Dedifferentiated amniotic fluid mesenchymal stem cell (primary cell): ENCODE data around the gene OSM.

Source experiments
- DNase-seq: peaks from one replicate; pipeline ENCODE4 v3.0.0-alpha.2; 2016; ENCODE audit errors: extremely low spot score

Gene OSM

DNA sequence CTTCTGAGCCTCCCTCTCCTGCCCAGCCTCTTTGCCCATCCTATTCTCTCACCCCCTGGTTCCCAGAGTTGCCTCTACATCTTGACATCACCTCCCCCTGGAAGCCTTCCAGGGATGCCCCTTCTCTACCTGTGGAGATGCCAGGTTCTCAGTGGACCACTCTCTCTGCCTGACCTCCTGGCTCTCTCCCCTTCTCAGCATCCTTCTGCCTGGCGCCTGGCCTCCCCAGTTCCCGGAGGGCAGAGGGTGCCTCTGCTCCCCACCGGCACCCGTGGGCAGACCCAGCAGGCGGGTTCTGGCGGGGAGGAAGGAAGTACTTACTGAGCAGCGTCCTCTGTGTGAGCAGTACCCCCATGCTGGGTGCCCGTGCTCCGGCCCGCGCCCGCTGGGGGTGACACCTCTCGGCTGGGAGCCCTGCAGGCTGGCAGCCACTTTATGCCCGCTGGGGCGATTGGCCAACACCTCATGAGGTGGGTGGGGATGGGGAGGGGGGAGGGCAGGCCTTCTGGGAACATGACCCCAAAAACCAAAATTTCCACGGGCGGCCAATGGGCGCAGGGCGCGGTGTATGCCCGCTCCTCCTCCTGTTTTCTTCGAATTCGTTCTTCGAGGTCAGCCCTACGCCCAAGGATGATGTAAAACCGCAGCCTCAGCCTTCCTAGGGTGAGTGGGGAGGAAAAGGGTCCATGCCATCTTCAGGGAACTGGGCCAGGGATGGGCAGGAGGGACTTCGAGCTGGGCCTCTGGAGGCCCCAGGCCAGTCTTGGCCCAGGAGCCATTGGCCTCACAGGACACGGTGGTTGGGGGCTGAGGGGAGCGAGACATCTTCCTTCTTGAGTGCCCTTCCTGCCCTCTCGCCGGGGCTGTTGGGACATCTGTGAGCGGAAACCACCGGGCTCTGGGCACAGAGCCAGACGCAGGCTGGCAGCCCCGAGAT is at the start of gene OSM:
TSS of gene OSM (minus strand) at position 407 of the 937 bp plus-strand sequence. CDS start at position 355, 52 bp downstream.
- DNase-seq, result no peak

DNA sequence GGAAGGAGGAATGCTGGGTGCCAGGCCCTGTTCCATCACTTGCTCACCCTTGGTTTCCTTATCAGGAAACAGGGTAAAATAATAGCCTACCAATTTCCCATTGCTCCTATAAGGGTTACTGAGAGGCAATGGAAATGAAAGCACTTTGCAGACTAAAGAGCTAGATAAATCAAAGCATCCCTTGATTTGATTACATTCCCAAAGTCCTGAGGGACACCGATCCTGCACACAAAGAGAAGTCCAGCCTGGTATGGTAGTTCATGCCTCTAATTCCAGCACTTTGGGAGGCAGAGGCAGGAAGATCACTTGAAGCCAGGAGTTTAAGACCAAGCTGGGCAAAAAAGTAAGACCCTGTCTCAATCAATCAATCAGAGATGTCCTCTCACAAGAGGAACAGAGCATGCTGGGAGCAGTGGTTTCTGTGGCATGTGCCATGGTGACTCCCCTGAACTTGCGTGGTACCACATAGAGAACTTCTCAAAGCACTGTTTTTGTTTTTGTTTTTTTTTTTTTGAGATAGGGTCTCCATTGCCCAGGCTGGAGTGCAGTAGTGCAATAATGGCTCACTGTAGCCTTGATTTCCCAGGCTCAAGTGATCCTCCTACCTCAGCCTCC is 49.4 kb upstream of the OSM start:
- no peak for DNase-seq

DNA sequence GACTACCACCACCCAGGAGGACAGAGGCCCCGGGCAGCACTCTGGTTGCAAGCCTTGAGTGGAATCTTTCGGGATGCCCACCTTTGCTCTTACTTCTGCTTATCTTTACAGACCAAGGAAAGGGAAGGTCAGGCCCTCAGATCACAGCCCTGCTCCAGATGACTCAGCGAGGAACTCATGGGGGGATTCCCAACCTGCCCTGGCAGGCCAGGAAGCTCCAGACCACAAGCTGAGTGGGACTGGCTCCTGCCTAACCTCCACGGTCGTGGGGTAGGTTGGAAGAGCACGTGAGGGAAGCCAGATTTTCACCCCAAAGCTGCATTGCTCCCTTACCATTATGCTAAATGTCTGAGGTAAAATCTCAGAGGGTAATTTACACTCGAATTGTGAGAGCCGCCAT is 48.3 kb upstream of the OSM start:
- DNase-seq, result no peak

DNA sequence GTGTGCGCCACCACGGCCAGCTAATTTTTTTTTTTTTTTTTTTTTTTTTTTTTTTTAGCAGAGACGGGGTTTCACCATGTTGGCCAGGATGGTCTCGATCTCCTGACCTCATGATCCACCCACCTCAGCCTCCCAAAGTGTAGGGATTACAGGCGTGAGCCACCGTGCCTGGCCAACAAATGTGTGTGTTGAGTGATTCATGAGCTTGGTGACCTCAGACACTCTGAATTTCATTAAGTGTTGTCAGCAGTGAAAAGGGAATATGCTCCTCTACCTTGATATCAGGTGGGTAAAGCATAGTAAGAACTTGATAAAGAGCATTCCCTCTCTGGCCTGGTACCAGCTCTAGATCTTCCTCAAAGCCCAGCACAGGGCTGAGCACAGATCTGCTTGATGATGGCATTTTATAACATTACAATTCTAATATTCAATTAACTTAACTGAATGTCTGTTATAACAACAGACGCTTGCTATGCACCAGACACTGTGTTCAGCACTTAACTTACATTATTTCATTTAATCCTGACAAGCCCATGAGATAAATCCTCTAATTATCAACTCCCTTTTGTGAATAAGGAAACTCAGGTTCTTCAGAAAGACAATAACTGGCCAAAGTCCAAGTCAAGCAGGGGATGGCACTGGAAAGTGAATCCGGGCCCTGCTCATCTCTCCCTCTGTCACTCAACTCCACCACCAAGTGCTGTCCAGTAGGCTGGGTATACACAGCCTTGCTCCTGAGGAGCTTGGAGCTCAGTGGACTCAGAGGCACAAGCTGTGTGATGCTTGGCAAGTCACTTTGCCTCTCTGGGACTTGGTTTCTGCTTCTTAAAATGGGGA is 47.1 kb upstream of the OSM start:
- no peak for DNase-seq

DNA sequence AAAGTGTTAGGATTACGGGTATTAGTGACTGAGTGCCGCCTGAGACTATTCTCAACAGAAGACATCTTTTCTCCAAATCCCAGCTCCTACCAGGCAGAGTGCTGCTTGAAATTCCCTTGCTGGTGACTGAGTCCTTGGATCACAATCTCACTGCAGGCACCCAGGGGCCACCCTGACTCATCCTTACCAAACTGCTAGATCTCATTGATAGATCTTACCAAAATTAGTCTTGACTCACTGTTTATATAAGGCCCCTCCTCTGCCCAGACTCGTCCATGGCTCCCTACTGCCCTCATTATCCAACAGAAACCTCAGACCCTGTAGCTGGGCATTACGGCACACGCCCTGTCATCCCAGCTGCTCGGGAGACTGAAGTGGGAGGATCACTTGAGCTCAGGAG is 45.4 kb upstream of the OSM start:
- peak; percentile 61 for DNase-seq

DNA sequence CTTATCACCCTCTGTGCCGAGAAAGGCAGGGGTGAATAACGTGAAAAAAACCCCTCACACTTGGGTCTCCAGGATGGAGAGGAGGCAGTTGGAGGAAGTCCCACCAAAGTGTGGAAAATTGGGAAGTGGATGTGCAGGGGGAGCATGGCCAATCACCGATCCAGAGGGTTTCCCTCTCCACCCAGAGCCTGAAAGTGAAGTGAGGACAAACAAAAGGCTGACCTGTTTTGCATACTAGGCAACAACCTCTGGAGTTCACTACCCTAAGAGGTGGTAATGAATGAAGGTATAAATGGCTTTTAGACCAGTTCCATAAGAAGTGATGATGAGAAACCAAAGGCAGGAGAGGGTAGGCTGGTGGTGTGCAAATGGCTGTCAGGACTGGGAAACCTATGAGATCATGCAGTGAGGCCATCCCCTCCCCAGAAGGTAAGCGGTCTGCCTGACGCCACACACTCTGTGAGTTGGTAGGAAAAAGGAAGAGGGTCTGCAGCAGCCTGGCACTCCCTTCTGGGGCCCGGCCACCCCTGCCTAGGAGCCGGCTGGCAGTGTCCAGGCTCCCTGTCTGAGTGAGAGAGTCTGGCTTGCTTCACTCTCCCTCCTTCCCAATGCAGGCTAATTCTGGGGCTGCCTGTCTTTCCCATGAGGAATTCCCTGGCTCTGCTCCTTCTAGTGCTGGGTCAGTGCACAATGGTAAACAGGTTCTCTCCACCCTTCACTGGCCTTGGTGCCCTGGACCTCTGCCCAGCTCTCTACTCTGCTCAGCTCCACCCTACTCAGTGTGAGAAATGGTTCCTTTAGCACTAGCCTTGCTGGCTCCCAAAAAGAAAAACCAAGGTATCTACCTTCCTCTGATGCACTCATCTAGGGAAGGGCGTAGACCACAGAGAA is 44.5 kb upstream of the OSM start:
- peak; percentile 71 for DNase-seq

DNA sequence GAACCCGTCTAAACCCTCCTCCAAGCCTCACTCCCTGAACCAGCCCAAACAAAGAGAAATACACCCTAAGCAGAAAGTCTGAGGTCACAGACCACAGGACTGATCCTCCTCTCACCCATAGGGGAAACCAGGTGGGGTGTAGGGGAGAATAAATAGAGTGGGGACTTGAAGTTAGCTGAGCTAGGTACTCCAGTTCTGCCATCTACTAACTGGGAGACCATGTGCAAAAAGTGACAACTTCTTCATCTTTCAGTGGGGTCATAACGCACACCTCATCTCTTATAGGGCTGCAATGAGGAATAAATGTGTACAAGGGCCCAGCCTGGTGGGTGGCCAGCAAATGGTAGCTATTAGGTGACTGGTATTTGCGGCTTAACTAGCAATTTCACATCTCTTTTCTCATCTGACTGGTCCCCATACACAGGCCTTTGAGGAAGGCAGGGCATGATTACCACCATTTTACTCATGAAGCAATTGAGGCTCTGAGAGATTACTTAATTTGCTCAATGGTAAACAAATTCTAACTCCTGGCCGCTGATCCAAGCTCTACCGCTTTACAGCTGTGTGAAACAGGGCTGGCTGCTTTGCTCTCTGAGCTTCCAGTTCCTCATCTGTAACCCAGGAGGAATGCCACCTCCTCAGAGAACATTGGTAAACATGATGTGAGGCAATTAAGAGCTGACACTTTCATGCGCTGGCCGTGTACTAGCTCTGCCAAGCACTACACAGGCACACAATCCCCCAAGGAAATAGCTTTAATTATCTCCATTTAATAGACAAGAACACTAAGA is 43.5 kb upstream of the OSM start:
- no peak for DNase-seq

DNA sequence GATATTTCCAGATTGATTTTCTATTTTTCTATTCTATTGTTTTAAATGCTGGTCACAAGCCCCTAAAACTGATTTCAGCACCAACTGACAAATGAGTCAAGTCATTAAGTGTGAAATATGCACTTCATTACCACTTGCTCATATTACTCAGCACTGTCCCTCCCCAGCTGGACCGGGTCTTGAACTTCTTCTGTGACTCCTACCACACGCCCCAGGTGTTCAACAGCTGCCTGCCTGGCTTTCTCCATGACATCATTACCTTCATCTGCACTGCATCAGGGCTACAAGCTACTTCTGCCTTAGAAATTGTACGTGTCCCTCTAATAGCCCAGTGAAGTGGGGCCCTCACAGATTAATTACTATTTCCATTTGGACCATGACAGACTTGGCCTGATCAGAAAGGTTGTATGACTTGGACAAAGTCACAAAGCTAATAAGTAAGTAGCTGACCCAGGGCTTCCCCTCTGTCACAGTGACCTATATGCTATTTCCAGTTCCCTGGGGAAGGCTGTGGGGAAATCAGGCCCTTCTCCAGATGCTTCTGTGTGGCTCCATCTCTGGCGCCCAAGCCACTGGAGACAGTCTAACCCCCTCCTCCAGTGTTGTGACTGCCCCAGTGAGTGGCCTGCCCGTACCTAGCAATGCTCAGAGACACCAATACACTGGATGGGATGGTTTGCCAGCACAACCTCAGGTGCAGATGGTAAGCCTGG is 42.0 kb upstream of the OSM start:
- no peak for DNase-seq

DNA sequence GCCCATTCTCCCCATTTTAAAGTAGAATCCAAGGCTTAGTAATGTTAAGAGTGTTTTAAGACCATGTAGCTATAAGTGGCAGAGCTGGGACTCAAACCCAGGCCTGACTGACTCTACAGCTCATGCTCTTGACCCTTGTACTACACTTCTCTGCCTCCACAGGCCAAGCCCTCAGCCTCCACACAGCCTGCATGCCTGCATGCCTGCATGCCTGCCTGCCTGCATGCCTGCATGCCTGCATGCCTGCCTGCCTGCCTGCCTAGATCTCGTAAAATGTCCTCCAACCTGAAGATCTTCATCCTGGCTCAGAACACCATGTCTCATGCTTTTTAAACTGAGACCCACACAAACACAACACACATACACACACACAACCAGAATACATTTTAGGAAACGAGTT is 41.4 kb upstream of the OSM start:
- no peak for DNase-seq

DNA sequence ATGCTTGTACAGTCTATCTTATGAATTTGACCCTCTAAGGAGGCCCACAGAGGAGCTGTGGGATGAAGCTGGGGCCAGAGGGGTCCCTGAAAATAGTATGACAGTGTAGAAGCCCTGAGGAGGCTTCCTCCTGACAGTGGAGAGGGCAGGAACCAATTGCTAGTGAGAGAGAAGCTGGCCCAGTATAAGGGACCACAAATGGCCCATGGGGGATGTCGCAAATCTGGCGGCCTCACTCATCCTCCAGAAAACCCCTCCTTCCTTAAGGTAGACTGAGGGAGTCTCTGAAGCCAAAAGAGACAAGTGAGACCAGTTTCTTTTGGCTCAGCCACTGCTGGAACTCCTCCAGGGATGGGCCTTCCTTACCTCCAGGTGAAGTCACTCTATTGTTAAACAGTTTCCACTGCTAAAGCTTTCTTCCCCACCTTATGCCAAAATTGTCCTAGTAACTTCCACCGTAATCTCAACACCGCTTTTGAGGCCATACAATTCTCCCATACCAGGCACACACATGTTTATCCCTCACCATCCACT is 40.5 kb upstream of the OSM start:
- DNase-seq, result no peak

DNA sequence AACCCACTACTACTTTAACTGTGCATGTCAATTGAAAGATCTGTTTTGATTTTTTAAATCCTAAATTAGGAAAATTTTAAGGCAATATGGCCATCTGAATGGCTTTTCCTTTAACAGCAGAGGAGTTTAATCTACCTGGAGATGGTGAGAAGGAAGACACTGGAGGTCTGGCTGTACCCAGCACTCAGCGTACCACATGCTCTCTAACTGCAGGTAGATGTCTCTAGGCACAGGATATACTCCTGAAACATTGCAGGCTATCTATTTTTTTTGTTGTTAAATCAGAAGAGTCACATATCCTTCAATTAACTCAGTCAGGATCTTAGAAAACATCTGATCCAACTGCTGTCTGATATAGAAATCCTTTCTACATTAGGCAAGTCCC is 40.0 kb upstream of the OSM start:
- no peak for DNase-seq

DNA sequence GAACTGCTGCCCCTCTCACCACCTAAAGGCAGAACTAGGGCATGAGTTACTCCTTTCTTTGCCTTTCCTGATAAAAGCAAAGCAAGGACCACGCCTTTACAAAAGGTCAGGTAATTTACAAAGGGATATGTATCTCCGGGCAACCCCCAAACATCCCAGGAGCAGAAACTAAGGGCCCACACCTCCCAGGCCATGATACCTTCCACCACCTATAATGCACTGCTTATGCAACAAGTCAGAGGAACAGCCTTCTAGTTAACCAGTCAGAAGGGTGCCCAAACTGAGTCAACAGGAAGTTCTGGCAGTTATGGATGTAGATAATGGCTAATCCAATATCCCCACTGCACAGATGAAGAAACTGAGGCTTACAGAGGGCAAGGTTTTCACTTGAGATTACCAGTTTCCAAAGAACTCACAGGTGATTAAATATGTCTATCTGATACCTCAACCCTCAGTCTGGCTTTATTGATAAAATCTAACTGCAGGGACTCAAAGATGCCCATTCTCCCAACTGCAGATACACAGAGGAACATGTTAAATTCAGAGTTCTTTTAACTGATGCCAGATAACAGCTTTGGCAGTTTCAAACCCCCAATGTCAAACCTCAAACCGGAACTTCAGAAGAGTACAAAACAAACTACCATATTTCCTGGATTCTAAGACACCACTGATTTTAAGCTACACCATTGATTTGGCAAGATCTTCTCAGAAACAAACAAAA is 39.4 kb upstream of the OSM start:
- no peak for DNase-seq

DNA sequence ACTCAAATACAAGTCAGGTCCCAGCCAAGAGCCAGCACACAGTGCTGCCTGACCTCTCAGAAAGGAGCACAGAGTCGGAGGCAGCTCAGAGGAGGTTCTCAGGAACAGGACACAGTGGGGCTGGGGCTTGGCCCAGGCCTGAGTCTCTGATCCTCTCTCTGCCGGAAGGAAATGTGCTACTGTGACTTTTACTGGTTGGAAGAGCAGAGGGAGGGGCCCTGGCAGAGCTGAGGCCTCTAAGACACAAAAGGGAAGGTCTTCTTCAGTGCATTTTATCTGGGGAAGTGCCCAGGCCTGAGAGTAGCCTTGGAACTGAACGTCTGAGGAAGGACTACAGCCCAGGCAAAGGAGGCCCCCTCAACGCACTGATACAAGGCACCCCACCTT is 38.9 kb upstream of the OSM start:
- no peak for DNase-seq

DNA sequence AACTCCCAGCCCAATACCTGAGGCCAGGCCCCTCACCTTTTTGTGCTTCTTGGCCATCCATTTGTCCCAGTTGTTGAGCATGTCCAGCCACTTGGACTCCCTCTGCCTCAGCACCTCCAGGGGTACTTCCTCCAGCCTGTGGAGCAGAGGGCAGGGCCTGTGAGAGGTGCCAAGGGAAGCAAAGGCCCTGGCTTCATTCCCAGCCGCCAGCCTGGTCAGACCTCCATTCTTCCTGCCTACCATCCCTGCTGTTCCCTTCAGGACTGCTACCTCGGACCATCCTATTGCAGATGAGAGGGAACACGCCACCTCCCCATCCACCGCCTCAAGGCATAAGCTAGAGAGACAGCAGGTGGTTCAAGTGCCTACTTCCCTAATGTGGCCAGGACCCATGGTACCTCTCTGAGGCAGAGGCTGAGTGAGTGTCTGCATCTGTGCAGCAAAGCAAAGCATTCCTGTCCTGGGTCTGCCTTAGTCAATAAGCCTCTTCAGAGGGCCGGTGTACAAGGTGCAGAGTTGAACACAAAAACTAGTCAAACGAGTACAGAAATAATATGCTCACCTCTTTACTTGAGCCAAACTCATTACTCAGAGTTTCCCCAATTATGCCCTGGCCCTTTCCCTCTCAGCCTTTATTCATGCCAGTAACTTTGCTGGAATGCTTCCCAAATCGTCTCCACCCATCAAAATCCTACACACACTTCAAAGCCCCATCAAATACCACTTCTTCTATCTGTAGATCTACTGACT is 38.0 kb upstream of the OSM start:
- DNase-seq, result peak; percentile 35

DNA sequence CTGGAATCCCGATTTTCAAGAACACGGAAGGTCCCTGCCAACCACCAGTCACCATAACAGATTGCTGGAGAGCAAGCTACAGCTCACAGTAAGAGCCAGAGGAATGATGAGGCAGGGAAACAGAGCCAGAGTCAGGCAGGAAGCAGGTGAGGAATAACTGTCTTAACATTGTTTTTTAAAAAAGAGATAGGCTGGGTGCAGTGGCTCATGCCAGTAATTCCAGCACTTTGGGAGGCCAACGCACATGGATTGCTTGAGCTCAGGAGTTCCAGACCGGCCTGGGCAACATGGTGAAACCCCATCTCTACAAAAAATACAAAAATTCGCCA is 36.1 kb upstream of the OSM start:
- no peak for DNase-seq

DNA sequence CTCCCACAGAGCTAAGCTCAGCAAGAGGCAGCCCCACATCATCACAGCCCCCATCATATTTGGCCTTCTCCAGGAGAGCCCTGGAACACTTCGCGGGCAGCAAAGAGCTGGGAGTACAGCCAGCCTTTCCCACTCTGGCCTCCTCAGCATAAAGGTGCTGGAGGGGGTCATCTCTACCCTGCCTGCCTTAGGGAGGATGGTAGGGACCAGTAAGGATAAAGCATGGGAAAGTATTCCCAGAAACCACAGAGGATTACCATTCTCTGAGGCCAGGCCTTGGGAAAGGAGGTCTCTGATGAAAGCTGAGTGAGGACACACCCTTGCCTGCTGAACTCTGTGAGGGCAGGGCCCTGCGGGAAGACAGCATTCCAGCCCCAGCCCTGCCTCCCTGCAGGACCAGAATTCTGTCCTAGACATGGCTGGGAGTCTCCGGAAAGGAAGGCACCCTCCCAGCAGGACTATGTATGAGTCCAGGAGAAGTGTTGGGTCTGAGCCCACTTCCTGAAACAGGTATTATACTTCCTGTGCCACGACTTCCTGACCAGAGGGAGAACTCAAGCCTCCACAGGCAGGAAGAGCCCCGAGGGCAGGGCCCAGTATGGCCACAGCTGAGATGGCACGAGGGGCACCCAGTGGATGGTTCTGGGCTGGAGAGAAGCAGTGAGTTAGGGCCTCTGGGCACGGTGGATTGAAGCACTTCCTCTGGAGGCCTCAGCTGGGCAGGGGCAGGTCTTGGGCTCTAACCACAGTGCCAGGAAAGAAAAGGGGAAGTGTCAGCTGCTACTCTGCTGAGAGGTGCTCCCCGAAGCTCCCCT is 35.6 kb upstream of the OSM start:
- DNase-seq, result peak; percentile 77

DNA sequence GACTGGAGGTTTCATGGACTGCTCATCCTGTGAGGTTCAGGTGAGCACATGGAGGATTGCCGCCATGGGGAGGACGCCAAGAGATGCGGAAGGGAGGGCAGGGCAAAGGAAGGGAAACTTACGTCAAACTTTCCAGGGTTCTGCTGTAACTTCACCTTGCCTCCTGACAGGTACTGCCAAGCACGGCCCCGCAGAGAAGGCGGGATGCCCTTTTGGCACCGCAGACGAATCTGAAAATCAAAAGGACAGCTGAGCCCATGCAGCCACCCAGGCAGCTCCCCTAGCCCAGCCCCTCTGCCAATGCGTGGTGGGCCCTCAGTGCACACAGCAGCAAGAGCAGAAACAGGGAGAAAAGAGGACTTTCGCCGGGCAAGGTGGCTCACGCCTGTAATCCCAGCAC is 32.7 kb upstream of the OSM start:
- DNase-seq, result no peak
